ENCODE data around the gene FILIP1L. TPM values are rescaled to one million over a fixed set of nuclear protein-coding genes. Genes with fewer than 3 reads are reported as not detected.

Gene FILIP1L
- total RNA-seq, 4 donors from 2014 or later: 26.7 to 46.3 (median 30.8) TPM

DNA sequence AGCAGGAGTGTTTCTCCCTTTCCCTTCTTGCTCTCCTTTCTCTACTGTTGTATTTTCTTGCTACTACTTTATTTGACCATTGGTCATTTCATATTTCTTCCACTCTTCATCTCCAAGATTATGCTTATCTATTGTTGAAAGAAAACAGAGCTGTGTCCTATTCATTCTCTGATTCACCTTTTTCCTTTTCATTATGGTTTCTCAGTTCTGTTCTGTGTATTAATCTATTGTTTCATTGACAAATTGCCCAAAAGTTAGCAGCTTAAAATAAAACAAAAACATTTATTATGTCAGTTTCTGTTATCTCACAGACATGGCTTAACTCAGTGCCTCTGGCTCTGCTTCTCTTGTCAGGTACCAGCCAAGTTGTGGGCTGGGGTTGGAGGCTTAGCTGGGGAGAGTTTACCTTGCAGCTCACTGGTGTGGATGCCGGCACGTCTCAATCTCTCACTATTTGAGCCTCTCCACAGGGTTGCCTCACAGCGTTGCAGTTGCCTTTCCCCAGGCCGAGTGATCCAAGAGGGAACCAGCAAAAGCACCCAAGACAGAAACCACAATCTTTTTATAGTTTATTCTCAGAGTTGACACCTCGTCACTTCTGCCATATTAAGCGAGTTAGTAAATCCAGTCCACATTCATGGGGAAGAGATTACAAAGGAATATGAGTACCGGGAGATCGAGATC lies 36.9 kb upstream of the FILIP1L start:
- Histone ChIP-seq H3K4me1 (peaks cover 0 to 6% (median 0%) of the 10 kb centered on the region in 4 donors), H3K9me3 (peaks cover 0 to 17% (median 4%) of the 10 kb centered on the region in 4 donors), H3K27ac (peak overlapping the region; percentile 15 to 77 (median 52)), H3K4me3 (no peak overlapping the region), H3K36me3 (peaks cover 0 to 66% (median 0%) of the 10 kb centered on the region in 3 donors), H3K27me3 (no peaks in the 10 kb centered on the region)
- TF ChIP-seq, protein P1, sequence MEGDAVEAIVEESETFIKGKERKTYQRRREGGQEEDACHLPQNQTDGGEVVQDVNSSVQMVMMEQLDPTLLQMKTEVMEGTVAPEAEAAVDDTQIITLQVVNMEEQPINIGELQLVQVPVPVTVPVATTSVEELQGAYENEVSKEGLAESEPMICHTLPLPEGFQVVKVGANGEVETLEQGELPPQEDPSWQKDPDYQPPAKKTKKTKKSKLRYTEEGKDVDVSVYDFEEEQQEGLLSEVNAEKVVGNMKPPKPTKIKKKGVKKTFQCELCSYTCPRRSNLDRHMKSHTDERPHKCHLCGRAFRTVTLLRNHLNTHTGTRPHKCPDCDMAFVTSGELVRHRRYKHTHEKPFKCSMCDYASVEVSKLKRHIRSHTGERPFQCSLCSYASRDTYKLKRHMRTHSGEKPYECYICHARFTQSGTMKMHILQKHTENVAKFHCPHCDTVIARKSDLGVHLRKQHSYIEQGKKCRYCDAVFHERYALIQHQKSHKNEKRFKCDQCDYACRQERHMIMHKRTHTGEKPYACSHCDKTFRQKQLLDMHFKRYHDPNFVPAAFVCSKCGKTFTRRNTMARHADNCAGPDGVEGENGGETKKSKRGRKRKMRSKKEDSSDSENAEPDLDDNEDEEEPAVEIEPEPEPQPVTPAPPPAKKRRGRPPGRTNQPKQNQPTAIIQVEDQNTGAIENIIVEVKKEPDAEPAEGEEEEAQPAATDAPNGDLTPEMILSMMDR (IDR thresholded peaks at IDR 0.05): no peak
- TF ChIP-seq POLR2A (IDR thresholded peaks at IDR 0.05) (no peak), EP300 (IDR thresholded peaks at IDR 0.05) (no peak)
- DNase-seq (ENCODE audit: low spot score in 2 of 2): no peak
- whole genome bisulfite sequencing, 2 donors: 83 to 86% methylated on average over 8 of the region's 8 CpGs

DNA sequence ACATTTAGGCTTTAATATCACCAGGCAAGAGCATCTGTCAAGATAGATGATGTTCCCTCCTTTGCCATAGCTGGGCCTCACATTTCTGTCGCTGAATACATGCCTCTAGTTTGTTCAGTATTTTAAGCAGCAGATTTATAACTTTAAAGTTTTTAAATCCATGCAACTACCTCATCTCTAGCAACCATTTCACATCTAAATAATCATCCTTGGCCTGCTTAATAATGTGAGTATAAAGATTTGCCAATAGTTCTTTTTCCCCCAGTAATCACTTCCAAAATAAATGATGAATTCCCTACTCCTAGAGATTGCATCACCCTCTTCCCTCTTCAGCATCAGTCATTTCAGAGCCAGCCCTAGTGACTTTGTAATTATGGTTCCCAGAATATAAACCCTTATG lies 36.2 kb upstream of the FILIP1L start:
- WGBS, 2 donors: 68 to 69% methylated on average over 1 of the region's 1 CpG
- peaks cover 0 to 6% (median 0%) of the 10 kb centered on the region in 4 donors for H3K4me1 ChIP-seq
- TF ChIP-seq, protein P1 (IDR thresholded peaks at IDR 0.05): no peak
- peak in 1 of 2 donors; percentile 62 for TF ChIP-seq EP300 (IDR thresholded peaks at IDR 0.05)

GRCh38 chr3:100149713-100150415 lies 35.6 kb upstream of the FILIP1L start:
- H3K27me3 ChIP-seq: no peaks in the 10 kb centered on the region
- peaks cover 0 to 53% (median 0%) of the 10 kb centered on the region in 3 donors for H3K36me3 ChIP-seq
- H3K4me1 ChIP-seq: peaks cover 0 to 6% (median 0%) of the 10 kb centered on the region in 4 donors
- no peak for TF ChIP-seq POLR2A (IDR thresholded peaks at IDR 0.05)
- no peak for TF ChIP-seq EP300 (IDR thresholded peaks at IDR 0.05)
- TF ChIP-seq, protein P1 (IDR thresholded peaks at IDR 0.05): no peak
- peak overlapping the region in 2 of 4 donors; percentile 3 to 59 for H3K27ac ChIP-seq
- H3K9me3 ChIP-seq: peaks cover 0 to 4% (median 0%) of the 10 kb centered on the region in 4 donors
- no peak overlapping the region for H3K4me3 ChIP-seq
- WGBS, 2 donors: 89 to 92% methylated on average over 6 of the region's 6 CpGs
- no peak for DNase-seq (ENCODE audit: low spot score in 2 of 2)

More for the DNA sequence above, 36.2 kb upstream of the FILIP1L start:
- DNase-seq (ENCODE audit: low spot score in 2 of 2): peak in 1 of 2 donors; percentile 19
- Histone ChIP-seq H3K9me3 (peaks cover 0 to 10% (median under 1%) of the 10 kb centered on the region in 4 donors), H3K27ac (peak overlapping the region in 3 of 4 donors; percentile 44 to 77 (median 59)), H3K4me3 (no peak overlapping the region), H3K36me3 (peaks cover 0 to 59% (median 0%) of the 10 kb centered on the region in 3 donors), H3K27me3 (no peaks in the 10 kb centered on the region)

DNA sequence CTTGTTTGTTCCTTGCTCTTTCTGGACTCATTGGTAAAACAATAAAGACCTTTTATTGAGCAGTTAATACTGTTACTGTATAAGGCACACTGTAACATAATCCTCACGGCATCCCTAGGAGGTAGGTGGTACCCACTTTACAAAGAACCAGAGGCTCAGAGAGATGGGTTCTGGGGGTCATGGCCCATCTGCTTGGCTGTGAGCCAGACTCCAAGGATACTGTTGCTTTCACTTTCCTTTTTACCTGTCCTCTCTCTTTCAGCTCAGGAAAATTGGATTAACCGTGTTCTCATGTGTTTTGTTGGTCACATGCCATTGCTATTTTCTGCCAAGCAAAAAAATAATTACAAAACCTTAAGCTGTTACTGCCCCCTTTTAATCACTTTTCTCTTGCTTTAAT lies 34.8 kb upstream of the FILIP1L start:
- Histone ChIP-seq H3K36me3 (peaks cover 0 to 47% (median 0%) of the 10 kb centered on the region in 3 donors), H3K27ac (no peak overlapping the region), H3K27me3 (no peaks in the 10 kb centered on the region), H3K9me3 (no peaks in the 10 kb centered on the region), H3K4me1 (peaks cover 0 to 6% (median 0%) of the 10 kb centered on the region in 4 donors), H3K4me3 (no peak overlapping the region)
- DNase-seq (ENCODE audit: low spot score in 2 of 2): no peak
- TF ChIP-seq, protein P1 (IDR thresholded peaks at IDR 0.05): no peak
- TF ChIP-seq POLR2A (IDR thresholded peaks at IDR 0.05) (no peak), EP300 (IDR thresholded peaks at IDR 0.05) (no peak)
- WGBS, 2 donors: 81 to 85% methylated on average over 2 of the region's 2 CpGs
